Measurements from ENCODE around the gene SYNE2.
A peak's percentile ranks its signal among the peaks of the same experiment; 100 is the strongest.

The SYNE2 gene

DNA sequence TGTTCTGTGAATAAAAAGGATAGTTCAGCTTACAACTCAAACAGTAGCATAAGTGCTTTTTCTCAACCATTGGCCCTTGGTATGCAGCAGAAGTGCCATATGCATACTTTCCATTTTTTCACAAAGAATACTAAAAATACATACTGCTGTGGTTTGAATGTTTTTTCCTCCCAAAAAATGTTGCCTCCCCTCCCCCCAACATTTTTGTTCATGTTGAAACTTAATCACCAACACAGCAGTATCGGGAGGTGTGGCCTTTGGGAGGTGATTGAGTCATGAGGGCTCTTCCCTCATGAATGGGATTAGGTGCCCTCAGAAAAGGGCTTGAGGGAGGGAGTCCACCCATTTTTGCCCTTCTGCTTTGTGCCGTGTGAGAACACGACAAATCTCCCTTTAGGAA, 242.8 kb downstream of the SYNE2 start:
- Histone ChIP-seq H3K79me2 (ENCODE audit: control insufficient read depth, insufficient read depth, low read length, unreplicated experiment) (no peaks in the 10 kb centered on the region), H3K36me3 (ENCODE audit: insufficient read depth, low read length) (no peaks in the 10 kb centered on the region), H3K4me3 (ENCODE audit: low read depth, low read length) (no peak overlapping the region), H2AFZ (ENCODE audit: low read length, unreplicated experiment) (no peak overlapping the region), H3K27ac (ENCODE audit: low read depth, low read length) (no peak overlapping the region), H3K4me1 (ENCODE audit: control insufficient read depth, insufficient read depth, low read length, unreplicated experiment) (no peaks in the 10 kb centered on the region), H3K27me3 (ENCODE audit: insufficient read depth, low read length) (no peaks in the 10 kb centered on the region)

DNA sequence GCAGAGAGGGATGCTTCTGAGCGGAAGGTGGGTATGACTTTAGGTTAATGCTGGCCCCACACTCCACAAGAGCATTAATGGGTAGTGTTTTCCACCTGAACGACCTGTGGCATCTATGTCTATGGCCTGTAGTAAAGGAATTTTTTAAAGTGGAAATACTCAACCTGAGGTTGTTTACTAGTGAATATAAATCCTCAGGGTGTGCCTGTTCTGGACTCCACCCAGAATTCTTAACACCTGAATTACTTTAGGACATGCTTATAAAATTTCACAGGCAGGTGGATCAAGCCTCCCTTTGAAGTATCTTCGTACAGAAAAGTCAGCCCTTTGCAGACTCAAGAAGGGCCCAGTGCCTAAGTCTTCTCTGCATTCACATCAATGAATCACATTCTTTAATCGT, 245.3 kb downstream of the SYNE2 start:
- Histone ChIP-seq H2AFZ (ENCODE audit: low read length, unreplicated experiment) (no peak overlapping the region), H3K79me2 (ENCODE audit: control insufficient read depth, insufficient read depth, low read length, unreplicated experiment) (no peaks in the 10 kb centered on the region), H3K4me1 (ENCODE audit: control insufficient read depth, insufficient read depth, low read length, unreplicated experiment) (no peaks in the 10 kb centered on the region), H3K27me3 (ENCODE audit: insufficient read depth, low read length) (no peaks in the 10 kb centered on the region), H3K4me3 (ENCODE audit: low read depth, low read length) (no peak overlapping the region), H3K27ac (ENCODE audit: low read depth, low read length) (no peak overlapping the region), H3K36me3 (ENCODE audit: insufficient read depth, low read length) (no peaks in the 10 kb centered on the region)

DNA sequence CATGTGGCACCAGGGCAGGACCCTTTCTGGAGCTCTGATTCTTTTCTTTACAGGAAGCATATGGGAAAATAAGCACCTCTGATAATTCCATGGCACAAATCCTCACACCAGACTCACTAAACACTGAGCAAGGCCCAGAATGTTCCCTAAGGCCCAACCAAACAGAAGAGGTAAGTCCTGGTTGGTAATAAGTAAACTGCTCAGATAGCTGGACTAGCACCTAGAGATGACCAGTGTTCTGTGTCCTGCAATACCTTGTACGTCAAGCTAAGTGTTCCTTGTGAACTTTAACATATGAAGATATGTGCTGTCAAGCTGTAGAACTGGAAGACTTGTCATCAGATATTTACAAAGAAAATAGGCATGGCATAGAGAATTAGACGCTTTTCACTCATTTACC, 254.6 kb downstream of the SYNE2 start:
- H3K36me3 ChIP-seq (ENCODE audit: insufficient read depth, low read length): no peaks in the 10 kb centered on the region
- H3K4me1 ChIP-seq (ENCODE audit: control insufficient read depth, insufficient read depth, low read length, unreplicated experiment): peaks cover 9% of the 10 kb centered on the region
- H3K27me3 ChIP-seq (ENCODE audit: insufficient read depth, low read length): no peaks in the 10 kb centered on the region
- no peak overlapping the region for H2AFZ ChIP-seq (ENCODE audit: low read length, unreplicated experiment)
- H3K27ac ChIP-seq (ENCODE audit: low read depth, low read length): no peak overlapping the region
- H3K4me3 ChIP-seq (ENCODE audit: low read depth, low read length): no peak overlapping the region
- no peaks in the 10 kb centered on the region for H3K79me2 ChIP-seq (ENCODE audit: control insufficient read depth, insufficient read depth, low read length, unreplicated experiment)

DNA sequence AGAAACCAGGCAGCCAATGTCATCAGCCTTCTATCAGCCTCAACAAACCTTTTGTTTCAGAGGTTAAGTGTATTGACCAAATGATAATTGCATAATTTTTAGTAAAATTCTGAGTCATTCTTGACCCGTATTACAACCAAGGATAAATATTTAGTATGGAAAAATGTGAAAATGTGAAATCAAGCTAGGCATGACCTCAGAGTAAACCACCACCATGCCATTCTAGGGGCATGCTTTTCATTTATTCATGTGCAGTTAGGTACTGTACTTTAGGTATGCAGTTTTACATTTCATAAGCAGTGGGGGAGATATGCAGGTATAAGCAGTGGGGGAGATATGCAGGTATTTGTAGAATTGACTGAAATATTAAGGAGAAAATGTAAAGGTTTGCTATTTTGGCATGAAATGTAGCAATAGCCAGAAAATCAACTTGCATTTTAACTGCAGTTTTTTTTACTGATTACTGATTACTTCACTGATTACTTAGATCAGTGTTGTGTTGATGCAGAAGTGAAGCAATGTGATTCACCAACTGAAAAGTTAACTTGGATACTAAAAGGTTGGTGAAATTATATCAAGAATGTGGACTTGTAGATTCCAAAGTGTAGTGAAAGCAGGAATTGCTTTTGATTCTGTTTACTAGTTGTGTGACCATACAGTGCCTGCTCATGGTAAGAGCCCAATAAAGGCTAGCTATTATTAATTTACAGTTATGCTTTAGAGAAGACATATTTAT, 257.2 kb downstream of the SYNE2 start:
- Histone ChIP-seq H3K36me3 (ENCODE audit: insufficient read depth, low read length) (no peaks in the 10 kb centered on the region), H3K27me3 (ENCODE audit: insufficient read depth, low read length) (no peaks in the 10 kb centered on the region), H2AFZ (ENCODE audit: low read length, unreplicated experiment) (no peak overlapping the region), H3K27ac (ENCODE audit: low read depth, low read length) (peak overlapping the region; percentile 27; the same call in 1 of the 2 replicates), H3K4me3 (ENCODE audit: low read depth, low read length) (no peak overlapping the region), H3K79me2 (ENCODE audit: control insufficient read depth, insufficient read depth, low read length, unreplicated experiment) (no peaks in the 10 kb centered on the region), H3K4me1 (ENCODE audit: control insufficient read depth, insufficient read depth, low read length, unreplicated experiment) (peaks cover 9% of the 10 kb centered on the region)

DNA sequence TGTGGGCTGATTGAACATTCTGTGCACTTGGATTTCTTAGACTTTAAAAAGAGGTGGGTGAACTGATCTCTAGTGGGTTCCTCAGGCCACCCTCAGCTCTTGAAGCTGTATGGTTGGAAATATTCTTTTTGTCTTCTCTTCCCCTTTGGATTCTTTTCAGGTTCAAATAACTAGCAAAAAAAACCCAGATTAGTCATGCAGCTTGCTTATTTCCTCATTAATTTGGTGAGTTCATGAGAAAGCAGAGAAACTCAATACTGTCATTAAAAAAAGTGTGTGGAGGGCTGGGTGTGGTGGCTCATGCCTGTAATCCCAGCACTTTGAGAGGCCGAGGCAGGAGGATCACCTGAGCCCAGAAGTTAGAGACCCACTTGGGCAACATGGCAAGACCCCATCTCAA, 258.0 kb downstream of the SYNE2 start:
- Histone ChIP-seq H3K79me2 (ENCODE audit: control insufficient read depth, insufficient read depth, low read length, unreplicated experiment) (no peaks in the 10 kb centered on the region), H3K4me3 (ENCODE audit: low read depth, low read length) (no peak overlapping the region), H3K27me3 (ENCODE audit: insufficient read depth, low read length) (no peaks in the 10 kb centered on the region), H3K36me3 (ENCODE audit: insufficient read depth, low read length) (no peaks in the 10 kb centered on the region), H3K27ac (ENCODE audit: low read depth, low read length) (no peak overlapping the region), H2AFZ (ENCODE audit: low read length, unreplicated experiment) (no peak overlapping the region), H3K4me1 (ENCODE audit: control insufficient read depth, insufficient read depth, low read length, unreplicated experiment) (peaks cover 9% of the 10 kb centered on the region)

DNA sequence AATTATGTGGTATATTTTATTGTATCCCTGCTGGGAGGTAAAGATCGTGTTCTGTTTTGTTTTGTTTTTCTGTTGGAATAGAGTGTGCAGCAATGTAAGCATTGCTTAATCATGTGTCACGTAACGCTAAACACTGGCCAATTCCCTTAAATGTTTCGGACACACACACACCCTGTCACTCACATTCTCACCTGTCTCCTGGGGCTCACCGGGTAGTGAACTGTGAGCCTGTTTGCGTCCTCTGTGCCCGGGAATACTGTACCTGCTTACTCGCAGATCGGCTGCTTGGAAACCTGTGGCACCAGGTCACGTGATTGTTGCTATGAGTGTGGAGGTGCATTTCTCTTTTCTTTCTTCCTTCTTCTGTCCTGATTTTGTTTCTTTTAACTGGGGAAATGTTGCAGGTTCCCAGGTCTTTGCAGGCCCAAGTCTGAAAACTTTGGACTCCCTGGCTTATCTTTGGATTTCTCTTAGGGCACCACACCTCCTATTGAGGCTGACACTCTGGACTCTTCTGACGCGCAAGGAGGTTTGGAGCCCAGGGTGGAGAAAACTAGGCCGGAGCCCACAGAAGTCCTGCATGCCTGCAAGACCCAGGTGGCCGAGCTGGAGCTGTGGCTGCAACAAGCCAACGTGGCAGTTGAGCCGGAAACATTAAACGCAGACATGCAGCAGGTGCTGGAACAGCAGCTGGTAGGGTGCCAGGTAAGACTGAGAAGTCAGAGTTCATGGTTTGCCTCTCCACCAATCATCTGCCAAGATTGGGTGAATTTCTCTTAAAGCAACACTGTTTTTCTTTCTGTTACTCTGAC, 260.3 kb downstream of the SYNE2 start:
- Histone ChIP-seq H3K27ac (ENCODE audit: low read depth, low read length) (no peak overlapping the region), H3K79me2 (ENCODE audit: control insufficient read depth, insufficient read depth, low read length, unreplicated experiment) (no peaks in the 10 kb centered on the region), H3K4me1 (ENCODE audit: control insufficient read depth, insufficient read depth, low read length, unreplicated experiment) (peaks cover 18% of the 10 kb centered on the region), H3K36me3 (ENCODE audit: insufficient read depth, low read length) (no peaks in the 10 kb centered on the region), H2AFZ (ENCODE audit: low read length, unreplicated experiment) (no peak overlapping the region), H3K4me3 (ENCODE audit: low read depth, low read length) (no peak overlapping the region), H3K27me3 (ENCODE audit: insufficient read depth, low read length) (no peaks in the 10 kb centered on the region)

DNA sequence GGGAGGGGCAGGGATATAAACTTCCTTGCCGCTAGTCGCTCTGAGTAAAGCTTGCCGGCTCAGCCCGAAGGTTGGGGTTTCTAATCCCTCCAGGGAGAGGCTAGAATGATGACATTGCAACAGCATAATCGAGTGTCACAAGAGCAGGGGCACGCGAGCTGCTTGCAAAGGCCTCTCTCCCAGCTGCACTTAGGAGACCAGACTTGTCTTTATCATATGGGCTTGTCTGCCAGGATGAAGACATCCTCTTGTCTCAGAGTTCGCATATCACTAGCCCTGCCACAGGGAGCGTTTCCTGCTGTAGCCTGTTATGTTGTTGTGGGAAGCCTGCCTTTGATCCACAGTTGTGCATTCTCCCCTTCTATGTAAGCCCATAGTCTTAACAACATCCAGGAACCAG, 261.4 kb downstream of the SYNE2 start:
- no peak overlapping the region for H2AFZ ChIP-seq (ENCODE audit: low read length, unreplicated experiment)
- no peaks in the 10 kb centered on the region for H3K36me3 ChIP-seq (ENCODE audit: insufficient read depth, low read length)
- H3K79me2 ChIP-seq (ENCODE audit: control insufficient read depth, insufficient read depth, low read length, unreplicated experiment): no peaks in the 10 kb centered on the region
- H3K27me3 ChIP-seq (ENCODE audit: insufficient read depth, low read length): no peaks in the 10 kb centered on the region
- H3K27ac ChIP-seq (ENCODE audit: low read depth, low read length): no peak overlapping the region
- H3K4me1 ChIP-seq (ENCODE audit: control insufficient read depth, insufficient read depth, low read length, unreplicated experiment): peaks cover 19% of the 10 kb centered on the region
- no peak overlapping the region for H3K4me3 ChIP-seq (ENCODE audit: low read depth, low read length)

DNA sequence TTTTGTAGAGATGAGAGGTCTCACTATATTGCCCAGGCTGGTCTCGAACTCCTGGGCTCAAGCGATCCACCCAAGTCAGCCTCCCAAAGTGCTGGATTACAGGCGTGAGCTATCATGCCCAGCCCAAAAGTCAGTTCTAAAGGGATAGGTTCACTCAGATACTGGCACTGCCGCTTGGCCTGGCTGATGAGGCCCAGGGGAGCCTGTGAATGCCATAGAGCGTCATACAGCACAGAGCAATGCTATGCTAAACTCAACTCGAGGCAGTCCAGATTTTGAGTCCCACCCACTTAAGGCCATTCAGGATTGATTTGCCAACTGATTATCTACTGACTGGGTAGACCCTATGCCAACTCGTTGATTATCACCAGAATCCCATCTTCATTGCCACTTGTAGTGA, 262.0 kb downstream of the SYNE2 start:
- Histone ChIP-seq H3K4me3 (ENCODE audit: low read depth, low read length) (no peak overlapping the region), H2AFZ (ENCODE audit: low read length, unreplicated experiment) (no peak overlapping the region), H3K4me1 (ENCODE audit: control insufficient read depth, insufficient read depth, low read length, unreplicated experiment) (peaks cover 19% of the 10 kb centered on the region), H3K36me3 (ENCODE audit: insufficient read depth, low read length) (no peaks in the 10 kb centered on the region), H3K27me3 (ENCODE audit: insufficient read depth, low read length) (no peaks in the 10 kb centered on the region), H3K79me2 (ENCODE audit: control insufficient read depth, insufficient read depth, low read length, unreplicated experiment) (no peaks in the 10 kb centered on the region), H3K27ac (ENCODE audit: low read depth, low read length) (no peak overlapping the region)

DNA sequence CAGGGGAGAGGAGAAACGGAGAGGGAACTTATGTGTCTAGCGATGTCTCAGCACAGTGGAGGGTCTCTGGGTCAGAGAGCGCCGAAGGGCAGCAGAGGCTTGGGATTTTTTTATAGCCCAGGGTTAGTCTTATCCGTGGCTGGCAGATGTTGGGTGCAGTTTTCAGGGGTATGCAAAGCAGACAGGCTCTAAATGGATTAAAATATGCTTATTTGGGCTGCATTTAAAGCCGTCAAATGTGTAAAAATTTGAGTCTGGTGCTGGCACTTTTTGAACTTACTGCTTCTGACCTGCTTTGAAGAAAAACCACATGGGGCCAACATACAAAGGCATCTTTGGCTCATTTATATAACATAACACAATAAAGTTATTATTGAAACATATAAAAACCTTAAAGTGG, 262.6 kb downstream of the SYNE2 start:
- Histone ChIP-seq H3K4me3 (ENCODE audit: low read depth, low read length) (no peak overlapping the region), H3K79me2 (ENCODE audit: control insufficient read depth, insufficient read depth, low read length, unreplicated experiment) (no peaks in the 10 kb centered on the region), H3K36me3 (ENCODE audit: insufficient read depth, low read length) (no peaks in the 10 kb centered on the region), H2AFZ (ENCODE audit: low read length, unreplicated experiment) (no peak overlapping the region), H3K27me3 (ENCODE audit: insufficient read depth, low read length) (no peaks in the 10 kb centered on the region), H3K27ac (ENCODE audit: low read depth, low read length) (no peak overlapping the region), H3K4me1 (ENCODE audit: control insufficient read depth, insufficient read depth, low read length, unreplicated experiment) (peaks cover 16% of the 10 kb centered on the region)

DNA sequence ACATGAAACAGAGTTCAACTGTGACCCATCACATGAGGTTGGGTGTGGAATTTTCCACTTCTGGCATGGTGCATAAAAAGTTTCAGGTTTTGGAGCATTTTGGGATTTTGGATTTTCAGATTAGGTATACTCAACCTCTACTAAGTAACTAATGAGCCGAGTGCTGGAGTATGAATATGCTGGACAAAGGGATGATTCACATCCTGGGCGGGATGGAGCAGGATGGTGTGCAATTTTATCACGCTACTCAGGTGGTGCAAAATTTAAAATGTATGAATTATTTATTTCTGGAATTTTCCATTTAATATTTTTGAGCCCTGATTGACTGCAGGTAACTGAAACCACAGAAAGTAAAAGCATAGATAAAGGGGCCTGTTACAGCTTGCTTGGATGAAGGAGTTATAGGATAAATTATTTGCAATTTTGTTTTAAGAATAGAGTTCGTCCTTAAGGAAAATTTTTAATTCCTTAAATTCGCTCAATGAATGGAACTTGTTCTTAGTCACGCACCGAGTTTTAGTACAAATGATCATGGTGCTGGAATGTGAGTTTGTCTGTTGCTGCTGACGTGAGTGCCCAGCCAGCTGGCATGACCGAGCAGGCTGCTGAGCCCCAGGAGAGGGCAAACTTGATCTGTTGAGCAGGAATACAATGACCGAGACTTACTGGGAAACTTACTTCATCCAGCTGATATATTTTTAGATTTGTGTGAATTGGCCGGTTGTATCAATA, 265.0 kb downstream of the SYNE2 start:
- peaks cover 10% of the 10 kb centered on the region for H3K4me1 ChIP-seq (ENCODE audit: control insufficient read depth, insufficient read depth, low read length, unreplicated experiment)
- H3K4me3 ChIP-seq (ENCODE audit: low read depth, low read length): no peak overlapping the region
- no peak overlapping the region for H2AFZ ChIP-seq (ENCODE audit: low read length, unreplicated experiment)
- H3K36me3 ChIP-seq (ENCODE audit: insufficient read depth, low read length): no peaks in the 10 kb centered on the region
- H3K27ac ChIP-seq (ENCODE audit: low read depth, low read length): peak overlapping the region; percentile 90
- no peaks in the 10 kb centered on the region for H3K79me2 ChIP-seq (ENCODE audit: control insufficient read depth, insufficient read depth, low read length, unreplicated experiment)
- no peaks in the 10 kb centered on the region for H3K27me3 ChIP-seq (ENCODE audit: insufficient read depth, low read length)
